DMS114 treated with DMSO at 0.1 percent for 48 hours (cell line): ENCODE results near the gene STX8.

ENCODE experiments used
- DNase-seq: peaks from one replicate; lab custom pipeline; 2025; ENCODE audit not compliant: unreplicated experiment; lab: John Stamatoyannopoulos, UW

STX8 gene

DNA sequence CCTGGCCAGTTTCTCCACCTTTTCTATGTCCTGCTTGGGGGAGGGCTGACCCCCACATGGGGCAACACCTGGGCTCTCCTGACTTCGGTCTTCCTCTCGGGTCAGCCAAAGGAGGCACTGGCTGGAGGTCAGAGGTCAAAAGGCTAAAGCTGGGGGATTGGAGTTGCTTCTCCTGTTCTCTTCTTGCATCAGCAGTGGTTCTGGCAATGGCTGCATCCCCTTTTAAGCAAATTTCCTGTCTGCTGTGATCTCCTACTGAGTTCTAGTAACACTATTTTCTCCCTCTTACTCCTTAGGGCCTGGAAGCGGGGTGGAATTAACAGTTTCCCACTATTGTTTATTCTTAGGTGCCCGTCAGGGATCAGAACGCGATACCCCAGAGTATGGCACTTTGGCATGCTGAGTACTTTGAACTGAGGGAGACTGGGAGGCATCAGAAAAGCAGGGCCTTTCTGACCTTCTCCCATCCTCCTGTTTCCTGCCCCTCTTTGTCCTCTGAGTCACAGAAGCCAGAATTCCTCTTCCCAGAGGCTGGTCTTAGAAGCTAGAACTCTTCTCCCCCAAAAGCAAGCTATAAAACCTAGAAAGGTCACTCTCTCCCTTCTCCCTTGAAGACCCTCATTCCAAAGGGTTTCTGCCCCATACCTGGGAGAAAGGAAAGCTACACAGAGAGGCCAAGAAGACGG is 268.2 kb downstream of the STX8 start:
- DNase-seq, result no peak

DNA sequence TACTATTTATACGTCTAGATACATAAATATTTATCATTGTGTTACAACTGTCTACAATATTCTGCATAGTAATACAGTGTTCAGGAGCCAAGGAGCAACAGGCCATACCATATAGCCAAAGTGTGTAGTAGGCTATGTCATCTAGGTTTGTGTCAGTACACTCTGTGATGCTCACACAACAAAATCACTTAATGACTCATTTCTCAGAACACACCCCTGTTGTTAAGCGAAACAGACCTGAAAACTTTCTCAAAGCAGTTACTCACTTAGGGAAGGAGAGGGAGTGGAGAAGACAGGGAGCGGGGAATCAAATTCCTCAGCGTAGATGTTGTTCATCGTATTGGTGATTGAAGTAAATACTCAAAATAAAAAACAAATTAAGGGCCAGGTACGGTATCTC is 269.5 kb downstream of the STX8 start:
- DNase-seq, result no peak

- DNase-seq, result no peak
These were observed 275.9 kb downstream of the STX8 start for GRCh38 chr17:9299695-9300094.

DNA sequence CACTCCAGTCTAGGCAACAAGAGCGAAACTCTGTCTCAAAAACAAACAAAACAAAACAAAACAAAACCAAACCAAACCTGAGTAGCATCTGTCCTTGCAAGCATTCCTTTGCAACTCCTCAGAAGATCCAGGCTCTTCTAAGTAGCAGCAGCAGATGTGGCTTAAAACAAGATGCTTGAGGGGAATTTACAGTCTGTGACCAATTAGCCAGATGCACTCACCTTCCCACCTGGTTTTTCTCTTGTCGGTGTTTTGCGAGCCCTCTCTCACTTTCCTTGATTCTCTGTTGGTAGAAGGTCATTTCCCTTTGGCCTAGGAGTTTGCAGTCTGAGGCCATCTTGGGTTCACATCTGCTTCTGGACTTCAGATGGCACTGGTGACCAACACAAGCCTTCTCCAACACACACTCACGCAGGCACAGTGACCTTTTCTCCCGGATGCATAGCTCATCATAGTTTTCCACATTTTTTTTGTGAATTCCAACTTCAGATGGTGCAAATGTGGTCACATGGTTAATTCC is 276.8 kb downstream of the STX8 start:
- no peak for DNase-seq

GRCh38 chr17:9298135-9298534 is 277.5 kb downstream of the STX8 start:
- DNase-seq, result no peak

- DNase-seq, result no peak
These were observed 280.9 kb downstream of the STX8 start for GRCh38 chr17:9294661-9295210.

DNA sequence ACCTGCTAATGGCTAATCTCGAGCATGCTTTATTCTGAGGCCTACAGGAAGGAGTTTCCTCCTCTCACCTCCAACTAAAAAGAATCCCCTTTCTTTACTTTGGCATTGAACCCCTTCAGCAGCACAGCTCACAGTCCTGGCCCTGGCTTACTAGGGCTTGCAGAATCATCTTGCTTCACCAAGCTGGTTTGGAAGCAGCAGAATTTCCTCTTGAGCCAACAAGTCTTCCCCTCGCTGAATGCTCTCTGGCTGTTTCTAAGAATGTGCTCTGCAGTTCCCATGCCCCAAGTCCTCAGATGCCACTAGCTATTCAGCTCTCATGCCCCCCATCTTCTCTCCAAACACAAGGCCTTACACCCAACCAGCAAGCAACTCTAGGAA is 283.1 kb downstream of the STX8 start:
- no peak for DNase-seq

GRCh38 chr17:9291912-9292560 is 283.6 kb downstream of the STX8 start:
- no peak for DNase-seq

- DNase-seq, result no peak
These were observed 285.4 kb downstream of the STX8 start for GRCh38 chr17:9290226-9290613.

GRCh38 chr17:9287306-9287705 is 288.3 kb downstream of the STX8 start:
- DNase-seq, result no peak

GRCh38 chr17:9286434-9286833 is 289.2 kb downstream of the STX8 start:
- DNase-seq, result no peak

- no peak for DNase-seq
These were observed 289.8 kb downstream of the STX8 start for GRCh38 chr17:9285602-9286427.

GRCh38 chr17:9284884-9285283 is 290.7 kb downstream of the STX8 start:
- DNase-seq, result no peak

- DNase-seq, result no peak
These were observed 291.7 kb downstream of the STX8 start for GRCh38 chr17:9283909-9284308.

DNA sequence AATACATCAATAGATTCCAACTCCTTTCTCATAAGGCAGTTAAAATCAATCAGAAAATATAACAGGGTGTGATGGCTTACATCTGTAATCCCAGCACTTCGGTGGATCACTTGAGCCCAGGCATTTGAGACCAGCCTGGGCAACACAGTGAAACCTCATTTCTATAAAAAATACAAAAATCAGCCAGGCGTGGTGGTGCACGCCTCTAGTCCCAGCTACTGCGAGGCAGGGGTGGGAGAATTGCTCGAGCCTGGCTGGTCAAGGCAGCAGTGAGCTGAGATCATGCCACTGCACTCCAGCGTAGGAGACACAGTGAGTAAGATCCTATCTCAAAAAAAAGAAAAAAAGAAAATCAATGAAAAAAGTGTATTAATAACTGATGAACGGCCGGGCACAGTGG is 295.7 kb downstream of the STX8 start:
- no peak for DNase-seq

DNA sequence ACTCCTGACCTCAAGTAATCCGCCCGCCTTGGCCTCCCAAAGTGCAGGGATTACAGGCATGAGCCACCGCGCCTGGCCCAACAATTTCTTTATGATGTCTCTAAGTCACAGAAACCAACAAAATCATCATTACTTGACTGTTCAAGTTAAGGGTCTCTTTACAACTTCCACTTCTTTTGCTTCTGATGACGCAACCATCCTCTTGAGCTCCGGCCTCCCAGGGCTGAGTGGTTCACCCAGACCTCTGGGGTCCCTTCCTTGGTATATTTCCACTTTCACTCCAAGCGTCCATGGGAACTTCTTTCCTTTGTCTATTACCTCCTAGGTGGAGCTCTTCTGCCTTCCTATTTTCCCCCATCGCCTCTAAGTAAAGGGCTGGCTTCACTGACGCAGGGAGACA is 300.6 kb downstream of the STX8 start:
- DNase-seq, result no peak

GRCh38 chr17:9273428-9274391 is 301.9 kb downstream of the STX8 start:
- DNase-seq, result no peak

DNA sequence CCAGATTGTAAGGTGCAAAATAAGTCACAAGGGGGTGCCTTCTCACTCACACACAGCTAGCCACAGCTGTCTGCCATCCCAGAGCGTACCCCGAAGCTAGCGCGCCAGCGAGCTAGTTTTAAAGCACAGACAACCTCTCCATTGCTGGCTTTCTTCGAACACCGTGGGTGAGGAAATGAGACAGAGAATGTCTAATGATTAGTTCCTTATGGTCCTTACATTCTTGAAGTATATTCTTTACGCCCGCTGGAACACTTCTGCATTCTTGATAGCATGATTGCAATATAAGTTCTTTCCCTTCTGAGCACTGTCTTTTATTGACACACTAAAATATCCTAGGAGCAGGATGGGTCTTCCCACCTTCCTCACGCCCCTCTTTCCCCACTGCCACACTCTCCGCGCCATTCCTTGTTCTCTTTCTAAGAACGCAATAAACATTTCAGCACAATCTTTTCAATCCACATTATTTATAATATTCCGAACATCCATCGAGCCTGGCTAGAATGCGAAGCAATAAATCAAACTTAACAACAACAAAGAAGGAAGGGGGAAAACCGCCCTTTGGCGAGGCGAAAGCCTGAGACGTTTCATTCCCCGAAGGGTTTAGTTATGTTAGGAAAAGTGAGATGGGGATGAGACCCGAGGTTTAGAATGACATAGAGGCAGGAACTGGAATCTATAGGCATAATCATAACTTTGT is 303.0 kb downstream of the STX8 start:
- no peak for DNase-seq

DNA sequence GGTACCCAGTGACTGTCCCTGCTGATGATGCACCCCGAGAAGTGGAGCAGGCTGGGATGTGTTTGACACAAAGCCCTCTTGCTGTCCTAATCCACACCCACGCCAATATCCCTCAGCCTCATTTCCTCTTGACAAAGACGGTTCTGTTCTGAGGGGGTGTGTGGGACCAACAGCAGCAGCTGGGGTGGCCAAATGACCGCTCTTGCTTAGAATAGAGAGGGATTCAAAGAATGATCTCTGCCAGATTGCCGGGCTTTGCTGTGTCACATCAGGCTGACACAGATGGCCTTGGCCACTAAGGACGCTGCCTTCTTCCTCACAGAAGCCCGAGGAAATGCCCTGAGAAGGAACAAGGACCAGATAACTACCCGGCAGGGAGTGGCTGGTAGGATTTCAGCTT is 303.6 kb downstream of the STX8 start:
- DNase-seq, result no peak

- no peak for DNase-seq
These were observed 304.7 kb downstream of the STX8 start for GRCh38 chr17:9270921-9271320.
